SK-N-SH treated with all-trans-retinoic acid at 6 μM for 48 hours (cell line): ENCODE measurements around the gene KNG1.

Source experiments
- ATAC-seq: fragments of 200-7000 bp; cut with Tn5 transposase; 3 replicates; pipeline ENCODE4 v1.9.1; 2020; ENCODE audit warnings: mild to moderate bottlenecking, moderate library complexity
- ARNTL ChIP-seq: fragments of 450-650 bp; formaldehyde crosslinking; IDR thresholded peaks from 2 replicates; pipeline ENCODE4 v1.5.0; 2020; ENCODE audit warnings: low read depth, mild to moderate bottlenecking, moderate library complexity, borderline replicate concordance
- CREB5 ChIP-seq: fragments of 250-450 bp; sonication (Bioruptor Pico); IDR thresholded peaks from 2 replicates; pipeline ENCODE4 v1.5.1; 2020; ENCODE audit warnings: low read depth, mild to moderate bottlenecking, moderate library complexity
- CSDC2 ChIP-seq: fragments of 250-450 bp; sonication (Bioruptor Pico); IDR thresholded peaks from 2 replicates; pipeline ENCODE4 v1.5.0; 2020; ENCODE audit warnings: mild to moderate bottlenecking, moderate library complexity
- ESRRG ChIP-seq: fragments of 250-450 bp; sonication (Bioruptor Pico); IDR thresholded peaks from 2 replicates; pipeline ENCODE4 v1.6.1; 2021; ENCODE audit warnings: mild to moderate bottlenecking
- GLIS3 ChIP-seq: fragments of 250-450 bp; sonication (Bioruptor Pico); IDR thresholded peaks from 2 replicates; pipeline ENCODE4 v1.5.0; 2020; ENCODE audit warnings: mild to moderate bottlenecking, moderate library complexity
- ISL1 ChIP-seq: fragments of 250-450 bp; sonication (Bioruptor Pico); IDR thresholded peaks from 2 replicates; pipeline ENCODE4 v2.1.2; 2022; ENCODE audit warnings: mild to moderate bottlenecking, moderate library complexity
- PATZ1 ChIP-seq: fragments of 250-450 bp; sonication (Bioruptor Pico); IDR thresholded peaks from 2 replicates; pipeline ENCODE4 v1.8.0; 2020; ENCODE audit warnings: mild to moderate bottlenecking, moderate library complexity, borderline replicate concordance
- PPARA ChIP-seq: fragments of 250-450 bp; sonication (Bioruptor Pico); IDR thresholded peaks from 2 replicates; pipeline ENCODE4 v1.5.0; 2020; ENCODE audit warnings: mild to moderate bottlenecking, borderline replicate concordance
- SNAI2 ChIP-seq: fragments of 250-450 bp; sonication (Bioruptor Pico); IDR thresholded peaks from 2 replicates; pipeline ENCODE4 v1.5.0; 2020; ENCODE audit warnings: mild to moderate bottlenecking, moderate library complexity
- TCF4 ChIP-seq: fragments of 250-450 bp; sonication (Bioruptor Pico); IDR thresholded peaks from 2 replicates; pipeline ENCODE4 v1.8.0; 2021; ENCODE audit warnings: mild to moderate bottlenecking, moderate library complexity, borderline replicate concordance
- TOX ChIP-seq: fragments of 250-450 bp; sonication (Bioruptor Pico); IDR thresholded peaks from 2 replicates; pipeline ENCODE4 v1.8.0; 2021; ENCODE audit warnings: mild to moderate bottlenecking, moderate library complexity, borderline replicate concordance
- ZC3H10 ChIP-seq: fragments of 250-450 bp; sonication (Bioruptor Pico); IDR thresholded peaks from 2 replicates; pipeline ENCODE4 v1.5.1; 2021; ENCODE audit warnings: mild to moderate bottlenecking, moderate library complexity
- ZFP3 ChIP-seq: fragments of 250-450 bp; sonication (Bioruptor Pico); IDR thresholded peaks from 2 replicates; pipeline ENCODE4 v1.5.0; 2020; ENCODE audit warnings: mild to moderate bottlenecking, moderate library complexity
- ZFP30 ChIP-seq: fragments of 450-650 bp; formaldehyde crosslinking; IDR thresholded peaks from 2 replicates; pipeline ENCODE4 v1.5.0; 2022; ENCODE audit warnings: mild to moderate bottlenecking, moderate library complexity
- ZNF565 ChIP-seq: fragments of 450-650 bp; formaldehyde crosslinking; conservative IDR thresholded peaks from 2 replicates; pipeline ENCODE4 v1.5.0; 2020; ENCODE audit warnings: low read depth, mild to moderate bottlenecking, moderate library complexity
- ZNF70 ChIP-seq: fragments of 450-650 bp; formaldehyde crosslinking; IDR thresholded peaks from 2 replicates; pipeline ENCODE4 v1.5.0; 2020; ENCODE audit warnings: mild to moderate bottlenecking, moderate library complexity
- ZNF8 ChIP-seq: fragments of 450-650 bp; formaldehyde crosslinking; IDR thresholded peaks from 2 replicates; pipeline ENCODE4 v1.5.0; 2020; ENCODE audit warnings: mild to moderate bottlenecking, moderate library complexity
- TF ChIP-seq, protein P1 (sequence below): fragments of 250-450 bp; sonication (Bioruptor Pico); IDR thresholded peaks from 2 replicates; pipeline ENCODE4 v1.8.0; 2021; ENCODE audit warnings: low read depth, mild to moderate bottlenecking, moderate library complexity, borderline replicate concordance
- TF ChIP-seq, protein P2 (sequence below): fragments of 250-450 bp; sonication (Bioruptor Pico); IDR thresholded peaks from 2 replicates; pipeline ENCODE4 v1.5.0; 2020; ENCODE audit warnings: mild to moderate bottlenecking, moderate library complexity

Gene KNG1

DNA sequence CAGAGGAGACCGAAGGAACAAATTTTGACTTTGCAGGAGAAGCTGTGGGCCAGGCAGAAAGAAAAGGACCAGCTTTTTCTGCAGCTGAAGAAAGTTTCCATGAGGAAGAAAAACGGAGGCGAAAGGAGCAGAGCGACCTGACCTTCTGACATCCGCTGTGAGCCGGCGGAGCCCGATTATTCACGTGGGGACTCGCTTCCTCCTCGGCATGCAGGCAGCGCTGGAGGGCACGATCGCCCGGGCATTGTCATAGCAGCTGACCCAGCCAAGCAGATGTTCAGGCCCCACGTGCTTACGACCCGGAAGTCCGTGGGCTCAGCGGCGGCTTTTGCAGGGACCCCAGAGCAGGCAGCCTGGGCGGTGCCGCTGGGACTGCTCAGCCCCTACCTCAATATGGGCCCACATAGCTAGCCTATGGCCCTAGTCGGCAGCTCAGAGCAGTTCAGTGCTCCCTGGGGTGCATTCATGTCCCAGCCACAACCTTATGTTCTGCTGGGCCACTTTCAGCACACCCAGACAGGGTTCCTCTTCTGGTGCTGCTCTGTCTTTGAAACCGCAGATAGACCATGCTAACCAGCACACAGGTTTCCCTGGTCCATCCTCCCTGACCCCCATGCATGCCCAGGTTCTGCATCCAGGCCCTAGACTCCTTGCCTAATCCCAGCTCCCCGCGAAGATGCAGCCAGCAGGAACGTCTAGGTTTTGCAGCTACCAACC lies 55.7 kb downstream of the KNG1 start:
- TF ChIP-seq ZNF8 (CRISPR knock-in tag) (no peak), PPARA (CRISPR knock-in tag) (no peak), ZFP30 (no peak), CREB5 (CRISPR knock-in tag) (no peak), CSDC2 (CRISPR knock-in tag) (no peak), ZFP3 (CRISPR knock-in tag) (no peak), SNAI2 (no peak), TOX (no peak), TCF4 (CRISPR knock-in tag) (no peak), PATZ1 (CRISPR knock-in tag) (no peak), GLIS3 (CRISPR knock-in tag) (no peak), ZC3H10 (CRISPR knock-in tag) (no peak), ARNTL (no peak), ISL1 (no peak), ZNF70 (CRISPR knock-in tag) (no peak), ESRRG (CRISPR knock-in tag) (no peak), ZNF565 (no peak)
- TF ChIP-seq, protein P1, sequence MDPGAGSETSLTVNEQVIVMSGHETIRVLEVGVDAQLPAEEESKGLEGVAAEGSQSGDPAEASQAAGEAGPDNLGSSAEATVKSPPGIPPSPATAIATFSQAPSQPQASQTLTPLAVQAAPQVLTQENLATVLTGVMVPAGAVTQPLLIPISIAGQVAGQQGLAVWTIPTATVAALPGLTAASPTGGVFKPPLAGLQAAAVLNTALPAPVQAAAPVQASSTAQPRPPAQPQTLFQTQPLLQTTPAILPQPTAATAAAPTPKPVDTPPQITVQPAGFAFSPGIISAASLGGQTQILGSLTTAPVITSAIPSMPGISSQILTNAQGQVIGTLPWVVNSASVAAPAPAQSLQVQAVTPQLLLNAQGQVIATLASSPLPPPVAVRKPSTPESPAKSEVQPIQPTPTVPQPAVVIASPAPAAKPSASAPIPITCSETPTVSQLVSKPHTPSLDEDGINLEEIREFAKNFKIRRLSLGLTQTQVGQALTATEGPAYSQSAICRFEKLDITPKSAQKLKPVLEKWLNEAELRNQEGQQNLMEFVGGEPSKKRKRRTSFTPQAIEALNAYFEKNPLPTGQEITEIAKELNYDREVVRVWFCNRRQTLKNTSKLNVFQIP (CRISPR knock-in tag): no peak
- TF ChIP-seq, protein P2, sequence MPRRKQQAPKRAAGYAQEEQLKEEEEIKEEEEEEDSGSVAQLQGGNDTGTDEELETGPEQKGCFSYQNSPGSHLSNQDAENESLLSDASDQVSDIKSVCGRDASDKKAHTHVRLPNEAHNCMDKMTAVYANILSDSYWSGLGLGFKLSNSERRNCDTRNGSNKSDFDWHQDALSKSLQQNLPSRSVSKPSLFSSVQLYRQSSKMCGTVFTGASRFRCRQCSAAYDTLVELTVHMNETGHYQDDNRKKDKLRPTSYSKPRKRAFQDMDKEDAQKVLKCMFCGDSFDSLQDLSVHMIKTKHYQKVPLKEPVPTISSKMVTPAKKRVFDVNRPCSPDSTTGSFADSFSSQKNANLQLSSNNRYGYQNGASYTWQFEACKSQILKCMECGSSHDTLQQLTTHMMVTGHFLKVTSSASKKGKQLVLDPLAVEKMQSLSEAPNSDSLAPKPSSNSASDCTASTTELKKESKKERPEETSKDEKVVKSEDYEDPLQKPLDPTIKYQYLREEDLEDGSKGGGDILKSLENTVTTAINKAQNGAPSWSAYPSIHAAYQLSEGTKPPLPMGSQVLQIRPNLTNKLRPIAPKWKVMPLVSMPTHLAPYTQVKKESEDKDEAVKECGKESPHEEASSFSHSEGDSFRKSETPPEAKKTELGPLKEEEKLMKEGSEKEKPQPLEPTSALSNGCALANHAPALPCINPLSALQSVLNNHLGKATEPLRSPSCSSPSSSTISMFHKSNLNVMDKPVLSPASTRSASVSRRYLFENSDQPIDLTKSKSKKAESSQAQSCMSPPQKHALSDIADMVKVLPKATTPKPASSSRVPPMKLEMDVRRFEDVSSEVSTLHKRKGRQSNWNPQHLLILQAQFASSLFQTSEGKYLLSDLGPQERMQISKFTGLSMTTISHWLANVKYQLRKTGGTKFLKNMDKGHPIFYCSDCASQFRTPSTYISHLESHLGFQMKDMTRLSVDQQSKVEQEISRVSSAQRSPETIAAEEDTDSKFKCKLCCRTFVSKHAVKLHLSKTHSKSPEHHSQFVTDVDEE (CRISPR knock-in tag): no peak
- TF ChIP-seq, all 23 proteins: peak for 0
- no peak for ATAC-seq

DNA sequence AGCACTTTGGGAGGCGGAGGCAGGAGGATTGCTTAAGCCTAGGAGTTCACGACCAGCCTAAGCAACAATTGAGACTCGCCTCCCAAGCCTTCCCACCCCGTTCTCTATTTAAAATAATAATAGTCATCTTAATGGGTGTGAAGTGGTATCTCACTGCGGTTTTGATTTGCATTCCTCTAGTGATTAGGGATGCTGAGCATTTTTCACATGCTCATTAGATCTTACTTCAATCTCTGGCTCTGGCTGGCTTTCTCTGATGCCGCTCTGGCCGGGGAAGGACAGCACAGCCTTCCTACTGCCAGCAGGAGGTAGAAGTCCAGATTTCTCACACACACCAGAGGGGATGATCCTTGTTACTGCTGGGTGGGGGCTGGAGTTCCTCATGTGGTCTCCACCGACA lies 58.8 kb downstream of the KNG1 start:
- no peak for ATAC-seq
- no peak for TF ChIP-seq ZFP30
- TF ChIP-seq, protein P1 (CRISPR knock-in tag): no peak

DNA sequence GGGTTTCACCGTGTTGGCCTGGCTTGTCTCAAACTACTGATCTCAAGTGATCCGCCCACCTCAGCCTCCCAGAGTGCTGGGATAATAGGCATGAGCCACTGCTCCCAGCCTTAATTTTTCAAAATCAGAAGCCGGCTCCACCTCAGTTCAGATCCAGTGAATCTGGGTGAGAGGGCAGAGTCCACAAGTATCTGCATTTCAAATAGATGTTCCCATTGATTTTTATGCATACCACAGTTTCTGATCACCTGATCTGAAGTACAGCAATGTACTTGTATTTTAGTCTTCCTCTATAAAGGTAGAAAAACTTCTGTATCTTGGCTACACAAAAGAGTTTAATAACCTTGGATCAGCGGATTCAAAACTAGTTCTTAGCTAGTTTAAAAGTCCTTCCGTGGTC lies 62.0 kb downstream of the KNG1 start:
- TF ChIP-seq TOX (no peak), GLIS3 (CRISPR knock-in tag) (no peak), PATZ1 (CRISPR knock-in tag) (no peak)
- ATAC-seq: no peak
